HG03460 (cell line): Measurements from ENCODE around the gene SORCS2.

ENCODE experiments used
- ATAC-seq: cut with Tn5 transposase; IDR thresholded peaks from one replicate; pipeline ENCODE4 v1.9.1; 2021; ENCODE audit not compliant: unreplicated experiment

The SORCS2 gene

DNA sequence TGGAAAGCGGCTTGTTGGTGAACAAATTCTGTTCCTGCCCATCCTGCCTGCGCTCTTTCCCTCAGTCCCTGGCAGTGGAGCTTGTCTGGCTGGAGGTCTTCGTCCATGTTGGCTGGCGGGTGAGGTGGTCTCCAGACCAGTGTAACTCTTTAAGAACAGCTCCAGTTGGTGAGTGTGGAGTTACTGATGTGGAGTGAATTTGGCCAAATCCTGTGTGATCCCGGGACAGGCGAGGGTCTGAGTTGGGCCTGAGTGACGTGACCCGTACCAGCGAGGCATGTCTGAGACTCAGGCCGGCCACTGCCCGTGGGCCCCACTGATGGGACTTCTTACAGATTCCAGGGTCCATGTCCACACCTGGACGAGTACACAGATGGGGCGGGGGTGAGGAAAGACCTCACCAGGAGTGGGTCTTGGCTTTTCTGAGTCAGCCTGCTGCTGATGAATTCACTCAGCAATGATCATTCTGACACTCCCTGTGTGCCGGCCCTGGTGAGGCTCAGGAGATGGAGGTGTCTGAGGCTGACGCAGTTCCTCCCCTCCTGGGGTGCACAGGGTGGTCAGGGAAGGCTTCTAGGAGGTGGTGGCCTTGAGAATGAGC, 196.9 kb downstream of the SORCS2 start:
- ATAC-seq, result no peak

DNA sequence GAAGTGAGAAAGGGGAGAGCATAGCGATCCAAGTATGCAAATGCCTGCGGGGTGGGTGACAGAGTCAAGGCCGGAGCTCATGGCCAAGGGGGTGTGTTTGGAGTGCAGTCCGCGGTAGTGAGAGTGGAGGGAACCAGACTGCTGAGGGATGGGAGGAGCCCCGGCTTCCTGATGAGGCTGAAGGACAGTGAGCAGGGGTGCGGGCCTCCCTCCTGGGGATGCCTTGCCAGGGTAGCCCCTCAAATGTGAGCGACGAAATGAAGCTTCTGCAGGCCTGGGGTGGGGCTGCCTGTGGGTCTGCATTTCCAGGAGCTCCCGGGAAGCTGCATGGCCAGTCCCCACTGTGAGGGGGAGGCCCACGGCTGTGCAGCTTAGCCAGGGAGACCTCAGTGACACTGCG, 197.4 kb downstream of the SORCS2 start:
- no peak for ATAC-seq

DNA sequence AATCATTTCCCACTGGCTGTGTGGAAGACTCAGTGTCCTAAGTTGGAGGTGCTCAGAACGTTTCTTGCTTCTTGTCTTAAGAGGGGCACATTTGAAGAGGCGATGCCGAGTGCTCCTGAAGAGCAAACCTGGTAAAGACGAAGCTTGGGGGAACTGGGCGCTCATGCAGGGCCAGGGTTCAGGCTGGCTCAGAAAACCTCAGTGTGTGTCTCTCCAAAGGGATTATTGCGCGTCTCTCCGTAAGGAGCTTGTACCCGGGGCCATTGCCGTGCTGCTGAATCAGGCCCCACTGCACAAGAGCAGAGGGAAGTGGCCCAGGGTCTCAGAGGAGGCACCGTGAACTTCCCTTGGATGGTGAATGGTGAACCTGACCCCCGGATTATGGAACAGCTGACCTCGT, 198.0 kb downstream of the SORCS2 start:
- no peak for ATAC-seq

DNA sequence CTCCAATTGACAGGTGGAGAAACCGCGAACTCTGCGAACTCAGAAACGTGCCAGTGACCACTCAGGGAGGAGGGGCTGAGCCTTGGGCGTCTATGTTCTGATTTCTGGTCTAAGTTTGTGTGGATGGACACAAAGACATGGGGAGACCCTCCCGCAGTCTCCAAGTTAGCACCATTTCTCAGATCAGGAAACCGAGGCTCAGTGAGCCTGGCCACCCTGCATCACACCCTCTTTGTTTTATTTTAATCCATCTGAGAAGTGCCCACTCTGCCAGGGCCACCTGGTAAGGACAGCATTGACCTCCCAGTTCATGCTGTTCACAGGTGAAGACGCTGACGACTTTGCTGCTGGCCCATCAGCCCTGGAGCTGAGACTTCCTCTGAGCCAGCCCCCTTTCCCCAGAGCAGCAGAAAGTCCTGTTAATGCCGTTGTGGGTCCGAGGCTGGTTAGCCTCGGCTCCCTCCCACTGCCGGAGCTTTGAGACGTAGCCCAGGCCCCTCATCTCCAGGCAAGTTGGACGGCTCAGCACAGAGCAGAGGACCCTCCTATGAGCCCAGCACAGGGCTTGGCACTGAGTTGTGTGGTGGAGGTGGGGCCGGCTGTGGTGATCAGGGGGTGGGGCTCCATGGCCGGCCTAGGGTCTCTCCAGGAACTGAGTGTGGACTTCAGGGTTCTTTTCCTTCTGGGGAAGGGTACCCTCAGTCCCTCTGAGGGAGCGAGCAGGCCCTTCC, 198.7 kb downstream of the SORCS2 start:
- no peak for ATAC-seq

DNA sequence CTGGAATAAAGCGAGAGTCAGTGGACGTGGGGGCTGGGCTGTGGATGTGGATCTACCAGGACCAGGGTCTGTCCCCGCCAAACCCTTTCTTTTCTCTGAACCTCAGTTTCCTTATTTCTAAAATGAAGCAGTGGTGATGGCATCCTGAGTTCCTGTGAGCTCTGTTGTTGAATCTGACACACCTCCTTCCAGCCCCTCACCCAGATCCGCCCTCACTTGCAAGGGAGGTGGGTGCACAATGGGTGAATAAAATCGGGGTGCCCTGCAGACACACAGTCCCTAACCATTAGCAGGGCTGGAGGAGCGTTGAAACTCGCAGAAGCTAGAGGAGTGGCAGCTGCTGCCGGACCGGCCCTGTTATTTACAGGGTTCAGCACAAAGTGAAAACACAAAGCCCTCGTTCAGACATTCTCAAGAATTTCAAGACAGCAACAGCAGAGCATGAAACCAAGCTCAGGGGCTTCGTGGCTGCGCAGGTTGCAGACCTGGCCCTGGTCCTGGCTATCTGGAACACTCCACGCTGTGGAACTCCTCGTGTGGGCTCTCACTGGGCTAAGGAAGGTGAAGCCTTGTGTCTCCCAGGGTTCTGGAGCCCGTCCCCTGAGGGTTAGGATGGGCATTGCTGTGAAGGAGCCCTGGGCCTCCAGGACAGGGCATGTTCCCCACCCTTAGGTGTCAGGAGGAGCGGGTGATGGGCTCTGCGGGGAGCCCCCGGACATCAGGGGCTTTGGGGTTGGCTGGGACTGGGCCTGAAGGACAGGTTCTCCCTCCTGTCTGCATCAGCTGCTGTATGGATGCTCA, 199.5 kb downstream of the SORCS2 start:
- no peak for ATAC-seq

DNA sequence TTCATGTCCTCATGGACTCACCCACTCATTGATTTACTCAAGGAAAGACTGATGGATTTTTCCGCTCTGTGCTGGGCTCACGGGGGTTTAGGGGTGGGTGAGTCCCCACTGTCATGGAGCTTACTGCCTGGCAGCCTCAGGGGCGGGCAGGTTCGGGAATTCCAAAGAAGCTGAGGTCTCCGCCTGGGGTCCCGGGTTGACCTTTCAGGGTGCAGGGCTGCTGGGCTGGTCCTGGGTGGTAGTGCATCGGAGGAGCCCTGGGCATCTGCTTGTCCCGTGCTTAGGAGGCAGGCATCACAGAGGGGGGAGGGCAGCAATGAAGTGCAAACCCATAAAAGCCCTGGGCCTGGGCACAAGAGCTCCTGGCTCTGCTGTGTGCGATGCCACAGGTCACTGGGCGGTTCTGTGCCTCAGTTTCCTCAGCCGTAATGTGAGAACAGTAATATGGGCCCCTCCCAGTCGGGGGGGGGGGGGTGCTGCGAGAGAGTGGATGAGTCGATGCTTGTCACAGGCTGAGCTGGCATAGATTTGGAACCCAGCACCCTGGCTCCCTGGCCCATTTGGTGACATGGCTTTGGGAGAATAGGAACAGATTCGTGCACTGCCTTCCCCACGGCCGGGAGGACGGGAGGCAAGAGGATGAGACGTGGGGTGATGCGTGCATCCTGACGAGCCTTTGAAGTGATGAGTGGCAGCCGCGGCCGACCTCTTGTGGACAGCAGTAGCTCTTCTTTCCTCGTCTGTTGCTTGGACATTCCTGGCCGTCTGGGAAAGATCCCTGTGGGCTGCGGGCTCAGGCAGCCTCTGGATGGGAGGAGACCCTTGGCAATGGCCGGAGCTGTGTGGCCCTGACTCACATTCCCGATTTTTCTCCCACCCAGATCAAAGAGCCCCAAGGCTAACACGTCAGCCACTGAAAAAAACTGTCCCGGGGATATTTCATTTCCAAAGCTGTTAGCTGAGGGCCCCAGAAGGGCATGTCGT, 200.4 kb downstream of the SORCS2 start:
- no peak for ATAC-seq

DNA sequence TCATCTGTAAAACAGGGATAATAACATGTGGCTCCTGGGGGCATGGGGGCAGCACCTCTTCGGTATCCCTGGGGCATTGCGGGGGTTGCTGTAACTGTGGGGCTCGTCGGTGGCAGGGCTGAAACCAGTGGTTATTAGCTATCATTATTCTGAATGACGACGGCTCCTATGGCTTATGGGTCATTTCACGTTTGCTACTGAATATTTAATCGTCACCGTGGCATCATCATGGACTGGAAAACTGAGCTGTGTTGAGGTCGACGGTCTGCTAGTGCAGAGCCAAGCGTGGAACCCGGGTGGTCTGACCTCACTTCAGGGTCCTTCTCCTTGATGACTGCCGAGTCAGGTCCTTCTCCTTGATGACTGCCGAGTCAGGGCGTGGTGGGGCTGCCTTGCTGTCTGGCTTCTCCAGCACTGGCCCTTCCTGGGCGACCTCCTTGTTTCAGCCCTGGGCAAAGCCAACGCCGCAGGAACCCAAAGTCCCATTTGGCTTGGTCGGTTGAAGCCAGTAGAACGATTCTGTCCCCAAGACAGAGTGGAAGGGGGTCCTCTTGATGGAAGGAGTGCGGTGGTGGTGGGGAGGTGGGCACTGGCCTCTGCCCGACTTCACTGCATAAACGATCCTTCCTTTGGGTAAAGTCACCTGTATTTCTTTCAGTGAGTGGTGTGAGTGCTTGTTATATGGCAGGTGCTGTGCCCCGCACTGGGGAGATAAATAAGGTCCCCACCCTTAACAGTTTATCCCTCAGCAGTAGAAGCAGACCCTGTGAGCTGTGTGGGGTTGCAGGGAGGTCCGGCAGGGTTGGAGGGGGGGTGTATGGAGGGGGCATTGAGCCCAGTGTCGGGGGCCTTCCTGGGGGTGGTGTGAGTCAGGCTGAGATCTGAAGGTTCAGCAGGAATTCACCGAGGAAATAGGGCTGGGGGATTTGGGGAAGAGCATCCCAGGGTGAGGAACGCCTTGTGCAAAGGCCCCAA, 201.6 kb downstream of the SORCS2 start:
- ATAC-seq, result no peak

DNA sequence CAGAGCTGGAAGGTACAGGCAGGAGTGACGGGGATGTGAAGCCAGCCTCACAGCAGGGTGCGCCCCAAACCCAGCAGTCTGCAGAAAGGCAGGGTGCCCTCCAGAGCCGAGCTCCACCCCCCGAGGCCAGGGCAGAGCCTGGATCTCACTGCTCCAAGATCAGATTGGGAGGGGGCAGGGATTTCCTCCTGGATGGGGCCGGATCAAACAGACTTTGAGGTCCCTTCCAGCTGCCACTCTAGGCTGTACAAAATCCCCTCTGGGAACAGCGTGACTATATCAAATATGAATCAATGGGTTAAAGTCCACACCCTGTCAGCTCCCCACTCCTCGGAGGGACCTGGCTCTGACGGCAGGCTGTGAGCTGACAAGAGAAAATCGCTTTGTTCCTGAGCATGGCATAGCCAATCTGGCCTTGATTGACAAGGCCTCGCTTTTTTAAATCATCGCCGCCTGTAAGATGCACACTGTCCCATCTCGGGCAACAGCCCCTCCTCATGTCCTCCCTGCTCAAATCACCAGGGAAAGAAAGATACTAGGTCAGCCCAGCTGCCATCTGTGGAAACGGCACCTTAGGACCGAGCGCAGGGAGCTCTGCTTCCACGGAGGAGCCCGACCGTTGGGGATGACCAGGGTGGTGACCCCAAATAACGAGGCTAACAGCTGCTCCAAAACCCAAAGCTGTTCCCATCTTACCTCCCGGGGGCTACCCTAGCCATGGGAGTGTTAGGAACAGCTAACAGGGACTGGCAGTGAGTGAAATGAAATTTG, 202.5 kb downstream of the SORCS2 start:
- ATAC-seq, result no peak

DNA sequence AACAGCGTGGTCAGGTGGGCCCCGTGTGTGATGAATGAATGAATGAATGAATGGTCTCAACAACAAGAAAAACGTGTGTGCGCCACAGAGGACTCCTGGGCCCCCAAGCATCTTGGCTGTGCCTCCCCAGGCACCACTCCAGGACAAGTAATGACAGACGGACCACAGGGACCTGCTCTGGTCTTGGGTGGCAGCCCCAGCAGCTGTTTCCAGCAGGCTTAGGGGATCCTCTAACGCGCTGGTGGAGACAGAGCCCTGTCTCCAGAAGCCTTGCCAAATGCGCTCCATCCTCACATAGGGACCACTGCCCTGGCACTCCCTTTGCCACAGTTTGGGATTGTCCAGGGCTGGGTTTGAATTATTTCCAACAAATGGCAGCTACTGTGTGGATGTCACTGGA, 203.3 kb downstream of the SORCS2 start:
- no peak for ATAC-seq

DNA sequence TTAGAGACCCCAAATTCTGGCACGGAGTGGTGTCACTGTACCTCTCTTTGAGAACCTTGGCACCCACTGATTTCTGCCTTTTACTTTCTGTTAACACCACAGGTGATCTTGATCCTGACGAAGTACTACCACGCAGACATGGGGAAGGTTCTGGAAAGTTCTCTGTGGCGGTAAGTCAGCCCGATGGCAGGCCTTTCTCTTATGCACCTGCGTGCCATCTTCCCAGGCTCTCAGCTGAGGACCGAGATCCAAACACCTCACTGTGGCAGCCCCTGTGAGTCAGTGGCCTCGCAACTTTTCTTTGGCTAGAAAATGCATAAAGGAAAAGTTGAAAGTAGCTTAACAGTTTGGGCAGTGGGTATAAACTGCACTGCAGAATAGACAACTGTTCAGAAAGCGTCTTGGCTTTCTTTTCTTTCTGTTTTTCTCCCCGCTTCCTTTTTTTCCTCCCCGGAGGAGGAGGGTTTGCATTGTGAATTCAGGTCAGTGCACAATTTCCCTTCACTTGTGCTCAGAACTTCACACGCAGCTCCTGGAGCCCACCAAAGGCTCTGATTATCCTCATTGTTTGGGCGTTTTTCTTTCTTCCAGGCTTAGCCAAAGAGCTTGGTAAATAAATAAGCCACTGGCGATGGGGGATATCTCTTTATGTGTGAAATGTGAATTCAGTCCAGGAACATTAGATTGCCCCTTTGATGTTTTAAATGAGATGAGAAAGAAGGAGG, 204.0 kb downstream of the SORCS2 start:
- ATAC-seq, result no peak

DNA sequence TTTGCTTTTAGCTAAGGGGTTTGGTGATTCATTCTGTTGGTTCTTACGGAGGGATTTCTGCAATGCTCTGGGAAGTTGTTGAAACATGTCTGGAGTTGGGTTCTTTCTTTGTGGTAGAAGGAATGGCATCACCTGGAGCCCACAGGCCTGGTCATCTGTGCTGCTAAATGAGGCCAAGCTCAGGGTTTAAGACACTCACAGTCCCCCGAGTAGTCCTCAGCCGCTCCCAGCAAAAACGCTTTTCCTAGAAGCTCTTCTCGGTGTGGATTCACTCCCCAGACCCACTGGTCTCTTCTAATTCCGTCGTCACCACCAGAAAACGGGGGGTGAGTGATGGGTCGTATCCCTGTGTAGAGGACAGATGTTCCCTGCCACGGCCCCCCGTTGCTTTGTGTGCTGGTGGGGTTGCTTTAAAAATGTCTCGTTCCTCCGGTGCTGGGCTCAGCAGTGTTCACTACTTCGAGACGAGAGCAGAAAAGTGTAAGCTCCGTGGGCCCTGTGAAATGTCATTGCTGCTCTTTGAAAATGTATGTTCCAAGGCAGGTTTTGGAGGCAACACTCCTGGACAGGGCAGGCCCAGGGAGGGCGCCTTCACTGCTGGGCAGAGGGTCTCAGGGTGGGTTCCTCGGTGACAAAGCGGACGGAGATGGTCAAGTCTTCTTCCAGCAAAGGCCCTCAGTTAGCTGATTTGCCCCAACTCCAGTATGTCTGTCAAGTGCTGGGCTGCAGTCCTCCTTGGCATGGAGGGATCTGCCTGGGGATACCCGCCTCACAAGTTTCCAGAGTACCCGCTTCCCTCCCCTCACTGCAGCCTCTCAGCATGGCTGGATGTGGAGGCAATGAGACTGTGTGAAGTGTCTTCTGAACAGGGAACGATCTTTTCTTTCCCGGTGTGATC, 205.1 kb downstream of the SORCS2 start:
- ATAC-seq, result no peak

DNA sequence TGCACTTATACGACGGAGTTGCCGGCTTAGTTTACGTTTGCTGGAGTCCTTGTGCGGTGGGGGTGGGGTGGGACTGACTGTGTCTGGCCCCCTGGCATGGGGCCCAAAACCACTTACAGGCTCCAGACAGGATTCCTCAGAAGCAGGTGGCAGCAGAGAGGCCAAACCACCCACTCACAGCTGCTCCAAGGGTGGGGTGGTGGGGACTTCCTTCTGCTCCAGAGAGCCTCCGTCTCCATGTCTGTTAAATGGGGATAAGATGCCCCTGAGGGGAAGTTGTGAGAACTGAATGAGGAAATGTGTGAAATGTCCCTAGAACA, 205.7 kb downstream of the SORCS2 start:
- ATAC-seq, result no peak

DNA sequence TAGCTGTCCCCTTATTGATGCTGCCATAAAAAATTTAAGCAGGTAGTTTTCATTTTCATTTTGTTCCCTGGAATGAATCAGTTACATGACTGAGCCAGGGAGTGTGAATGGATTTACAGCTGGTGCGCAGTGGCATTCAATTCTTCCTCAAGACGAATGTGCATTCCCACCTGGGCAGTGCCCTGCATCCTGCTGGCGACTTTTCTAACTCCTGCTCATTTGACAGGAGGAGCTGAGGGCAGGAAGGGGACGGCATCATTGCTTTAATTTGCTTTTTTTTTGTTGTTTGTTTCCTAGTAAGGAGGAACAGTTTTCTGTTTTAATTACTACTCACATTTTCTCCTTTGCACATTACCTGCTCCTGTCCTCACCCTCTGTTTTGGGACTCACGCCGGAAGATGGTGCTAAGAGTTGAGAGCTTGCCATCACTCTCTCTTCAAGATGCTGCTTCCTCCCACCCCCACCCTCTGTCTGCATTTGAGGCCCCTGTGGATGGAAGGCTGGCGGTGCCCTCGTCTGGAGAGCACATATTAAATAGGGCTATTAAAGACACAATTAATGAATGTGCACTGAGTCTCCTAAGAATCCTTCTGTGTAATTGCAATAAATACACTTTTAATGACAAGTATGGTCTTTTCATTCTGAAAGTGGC, 206.6 kb downstream of the SORCS2 start:
- ATAC-seq, result no peak

DNA sequence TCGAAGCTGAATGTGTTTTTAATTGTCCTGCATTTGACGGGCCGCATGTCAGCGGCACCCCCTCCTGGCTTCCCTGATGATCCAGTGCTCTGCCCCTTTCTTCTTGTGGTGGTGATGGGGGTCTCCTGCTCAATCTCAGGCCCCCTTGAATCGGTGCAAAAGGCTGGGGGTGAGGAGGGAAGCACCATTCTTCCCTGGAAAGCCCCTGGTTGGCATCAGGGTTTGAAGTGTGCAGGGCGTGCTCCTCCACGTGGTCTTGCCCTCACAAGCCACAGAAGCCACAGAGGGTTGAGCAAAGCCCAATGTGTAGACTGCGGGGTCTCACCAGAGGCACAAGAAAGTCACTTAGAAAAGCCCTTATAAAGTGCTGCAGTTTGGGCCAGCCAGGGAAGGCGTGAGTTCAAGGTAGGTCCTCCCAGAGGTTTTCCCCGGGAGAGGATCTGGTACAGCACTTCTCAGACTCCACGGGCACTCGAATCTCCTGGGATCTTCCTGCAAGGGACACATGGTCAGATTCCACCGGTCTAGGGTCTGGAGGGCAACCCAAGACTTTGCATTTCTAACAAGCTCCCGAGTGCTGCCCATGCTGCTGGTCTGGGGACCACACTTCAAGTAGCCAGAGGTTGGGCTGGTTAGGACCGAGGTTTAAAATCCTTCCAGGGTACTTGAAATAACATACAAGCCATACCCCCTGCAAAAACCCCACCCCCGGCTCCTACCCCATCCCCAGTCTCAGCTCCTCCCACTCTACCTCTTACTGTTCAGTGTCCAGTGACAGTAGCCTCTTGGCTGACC, 207.3 kb downstream of the SORCS2 start:
- ATAC-seq, result no peak

DNA sequence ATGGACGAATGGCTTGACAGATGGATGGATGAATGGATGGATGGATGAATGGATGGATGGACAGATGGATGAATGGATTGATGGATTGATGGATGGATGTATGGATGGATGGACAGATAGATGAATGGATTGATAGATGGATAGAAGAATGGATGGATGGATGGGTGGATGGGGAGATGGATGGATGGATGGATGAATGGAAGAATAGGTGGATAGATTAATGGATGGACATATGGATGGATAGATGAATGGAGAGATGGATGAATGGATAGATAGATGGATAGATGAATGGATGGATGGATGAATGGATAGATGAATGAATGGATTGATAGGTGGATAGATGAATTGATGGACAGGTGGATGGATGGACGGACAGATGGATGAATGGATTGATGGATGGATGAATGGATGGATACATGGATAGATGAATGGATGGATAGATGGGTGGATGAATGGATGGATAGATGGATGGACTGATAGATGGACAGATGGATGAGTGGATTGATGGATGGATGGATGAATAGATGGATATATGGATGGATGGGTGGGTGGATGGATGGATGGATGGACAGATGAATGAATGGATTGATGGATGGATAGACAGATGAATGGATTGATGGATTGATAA, 208.4 kb downstream of the SORCS2 start:
- ATAC-seq, result no peak

DNA sequence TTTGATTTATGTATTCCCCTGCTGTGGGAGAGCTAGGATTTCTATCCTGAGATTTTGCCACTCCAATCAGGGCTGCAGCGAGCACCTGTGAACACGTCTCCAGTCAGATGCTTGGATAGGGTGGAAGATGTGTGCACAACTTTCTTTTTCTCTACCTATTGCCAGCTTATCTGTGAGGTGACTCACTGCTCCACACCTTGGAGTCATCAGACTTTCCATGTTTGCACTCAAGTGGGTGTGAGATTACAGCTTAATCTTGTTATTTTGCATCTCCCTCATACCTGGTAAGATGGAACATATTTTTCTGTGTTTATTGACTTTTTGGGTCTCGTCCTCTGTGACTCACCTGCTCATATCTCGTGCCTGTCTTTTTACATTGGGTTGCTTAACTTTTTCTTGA, 210.2 kb downstream of the SORCS2 start:
- no peak for ATAC-seq
